ENCODE data around the gene NLRC5.
A peak's percentile ranks its signal among the peaks of the same experiment; 100 is the strongest.
"Not testable (repeated sequence)": the region's sequence is repeated elsewhere in the genome, so short reads cannot be mapped to it uniquely, and the experiment has no call there.

NLRC5 gene

DNA sequence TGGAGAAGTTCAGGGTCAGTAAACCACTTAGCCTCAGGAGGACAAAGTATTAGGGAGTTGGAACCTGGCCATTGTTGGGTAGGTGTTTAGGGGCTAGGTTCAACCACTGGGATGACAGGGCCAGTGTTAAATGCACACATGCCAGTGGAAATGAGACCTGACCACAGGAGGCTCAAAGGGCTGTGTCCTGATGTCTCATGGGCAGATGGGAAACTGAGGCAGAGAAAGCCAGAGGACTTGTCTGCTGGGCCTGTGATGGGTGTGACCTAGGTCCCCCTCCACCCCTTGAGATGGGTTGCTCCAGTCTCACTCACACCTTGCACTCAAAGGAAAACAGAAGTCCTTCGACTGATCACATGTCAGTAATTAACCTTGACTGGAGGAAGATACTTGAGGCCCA lies 119.1 kb downstream of the NLRC5 start:
- DNase-seq, result no peak

GRCh38 chr16:57109259-57110105 lies 120.1 kb downstream of the NLRC5 start:
- not testable (repeated sequence) for DNase-seq

- no peak for DNase-seq
Observed at GRCh38 chr16:57110937-57111336, 121.6 kb downstream of the NLRC5 start.

- no peak for DNase-seq
Observed at GRCh38 chr16:57111420-57111819, 122.1 kb downstream of the NLRC5 start.

GRCh38 chr16:57112403-57113041 lies 123.2 kb downstream of the NLRC5 start:
- no peak for DNase-seq

GRCh38 chr16:57113042-57113453 lies 123.7 kb downstream of the NLRC5 start:
- no peak for DNase-seq

GRCh38 chr16:57113664-57114063 lies 124.3 kb downstream of the NLRC5 start:
- DNase-seq, result no peak

- DNase-seq, result no peak
Observed at GRCh38 chr16:57115168-57115513, 125.8 kb downstream of the NLRC5 start.

DNA sequence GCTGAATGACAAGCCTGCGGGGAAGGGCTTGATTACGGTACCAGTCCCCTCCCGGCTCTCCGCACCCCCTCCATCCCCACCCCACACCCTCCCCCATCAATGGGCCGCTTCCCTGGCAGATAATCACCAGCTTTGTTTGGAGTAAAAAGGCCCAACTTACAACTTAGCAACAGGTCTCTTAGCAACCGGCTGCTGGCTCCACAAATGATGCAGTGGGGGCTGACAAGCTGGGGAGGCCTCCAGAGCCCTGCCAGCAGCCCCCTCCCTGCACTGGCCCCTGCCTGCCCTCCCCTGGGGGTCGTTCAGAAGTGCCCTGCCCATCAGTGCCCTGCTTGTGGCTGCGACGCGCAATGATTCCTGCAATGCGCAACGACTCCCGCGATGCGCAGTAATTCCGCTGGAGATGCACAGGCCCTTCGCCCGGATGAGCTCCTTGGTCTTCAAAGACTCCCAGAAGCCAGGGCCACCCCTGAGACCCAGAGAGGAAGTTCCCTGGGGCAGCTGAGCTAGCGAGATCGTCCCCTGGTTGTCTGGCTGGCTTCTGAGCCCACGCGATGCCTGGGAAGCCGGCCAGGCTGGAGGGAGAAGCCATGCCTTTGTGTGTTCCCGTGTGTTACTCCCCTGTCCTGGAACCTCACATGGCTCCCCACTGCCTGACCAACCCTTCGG lies 126.3 kb downstream of the NLRC5 start:
- DNase-seq, result no peak

GRCh38 chr16:57118461-57119084 lies 129.2 kb downstream of the NLRC5 start:
- DNase-seq, result no peak

GRCh38 chr16:57123216-57123973 lies 134.0 kb downstream of the NLRC5 start:
- DNase-seq, result no peak

- no peak for DNase-seq
Observed at GRCh38 chr16:57123974-57124674, 134.8 kb downstream of the NLRC5 start.

DNA sequence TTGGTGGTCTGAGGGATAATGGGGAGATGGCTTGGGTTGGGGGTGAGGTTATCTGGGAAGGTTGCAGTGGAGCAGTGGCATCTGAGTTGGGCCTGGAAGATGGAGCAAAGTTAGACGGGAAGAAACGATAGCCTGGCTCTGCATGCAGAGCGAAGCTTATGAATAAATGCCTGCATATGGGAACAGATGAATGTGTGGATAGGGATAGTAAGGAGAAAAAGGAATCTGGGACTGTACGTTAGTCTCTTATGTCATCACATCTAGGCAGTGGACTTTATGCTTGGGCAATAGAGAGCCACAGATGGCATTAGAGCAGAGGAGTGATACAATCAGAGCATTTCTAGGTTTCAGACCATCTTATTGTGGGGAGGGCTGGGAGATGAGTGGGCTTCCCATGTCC lies 136.0 kb downstream of the NLRC5 start:
- no peak for DNase-seq

DNA sequence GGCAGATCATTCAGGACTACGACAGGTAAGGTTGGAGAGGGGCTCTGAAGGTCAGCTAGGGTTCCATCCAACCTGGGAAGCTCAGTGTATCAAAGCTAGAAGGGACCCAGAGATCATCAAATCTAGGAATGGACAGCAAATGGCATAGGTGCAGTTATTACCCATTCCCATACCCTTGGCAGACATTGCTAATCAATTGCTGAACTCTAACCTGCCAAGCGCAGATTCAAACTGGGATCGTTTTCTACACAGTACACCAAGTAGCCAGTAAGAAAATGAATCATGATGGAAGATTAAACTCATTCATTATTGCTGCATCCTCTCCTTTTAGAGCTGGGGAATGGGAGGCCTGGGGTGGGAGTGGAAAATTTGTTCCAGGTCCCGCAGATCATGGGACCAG lies 136.6 kb downstream of the NLRC5 start:
- no peak for DNase-seq

DNA sequence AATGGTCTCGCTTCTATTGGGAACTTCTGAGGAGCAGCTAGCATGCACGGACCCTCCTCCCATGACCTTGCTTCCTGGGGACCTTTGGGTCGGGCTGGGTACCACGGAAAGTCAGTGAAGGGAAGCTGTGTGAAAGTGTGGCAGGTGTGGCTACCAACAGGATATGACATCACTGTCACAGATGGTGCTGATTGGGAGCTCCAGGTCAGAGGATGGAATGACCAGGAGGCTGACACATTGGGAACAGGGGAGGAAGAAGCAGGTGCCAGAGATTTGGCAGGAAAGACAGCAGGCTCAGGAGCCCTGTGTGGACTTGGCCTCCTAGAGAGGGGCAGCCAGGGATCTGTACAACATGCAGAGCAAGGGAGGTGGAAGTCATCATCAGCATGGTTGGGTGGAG lies 137.1 kb downstream of the NLRC5 start:
- DNase-seq, result no peak

- DNase-seq, result no peak
Observed at GRCh38 chr16:57127037-57127763, 137.8 kb downstream of the NLRC5 start.

- no peak for DNase-seq
Observed at GRCh38 chr16:57127836-57128235, 138.5 kb downstream of the NLRC5 start.

- DNase-seq, result peak; percentile 44
Observed at GRCh38 chr16:57128771-57129389, 139.5 kb downstream of the NLRC5 start.

DNA sequence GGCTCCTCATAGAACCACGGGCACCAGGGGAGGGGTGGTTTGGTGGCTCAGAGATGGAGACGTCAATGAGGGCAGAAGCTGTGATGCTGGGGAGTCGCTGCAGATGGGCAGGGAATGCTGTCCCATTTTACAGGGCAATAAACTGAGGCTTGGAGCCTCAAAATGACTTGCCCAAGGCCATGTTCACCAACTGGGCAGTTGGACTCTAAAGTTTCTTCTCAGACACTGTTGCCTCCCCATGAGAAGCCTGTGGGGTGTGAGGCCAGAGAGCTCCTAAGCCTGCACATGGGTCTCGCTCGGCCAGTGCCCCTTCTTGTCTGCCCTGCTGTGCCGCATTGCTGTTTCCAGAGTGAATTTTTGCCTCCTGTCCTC lies 141.6 kb downstream of the NLRC5 start:
- DNase-seq, result no peak

DNA sequence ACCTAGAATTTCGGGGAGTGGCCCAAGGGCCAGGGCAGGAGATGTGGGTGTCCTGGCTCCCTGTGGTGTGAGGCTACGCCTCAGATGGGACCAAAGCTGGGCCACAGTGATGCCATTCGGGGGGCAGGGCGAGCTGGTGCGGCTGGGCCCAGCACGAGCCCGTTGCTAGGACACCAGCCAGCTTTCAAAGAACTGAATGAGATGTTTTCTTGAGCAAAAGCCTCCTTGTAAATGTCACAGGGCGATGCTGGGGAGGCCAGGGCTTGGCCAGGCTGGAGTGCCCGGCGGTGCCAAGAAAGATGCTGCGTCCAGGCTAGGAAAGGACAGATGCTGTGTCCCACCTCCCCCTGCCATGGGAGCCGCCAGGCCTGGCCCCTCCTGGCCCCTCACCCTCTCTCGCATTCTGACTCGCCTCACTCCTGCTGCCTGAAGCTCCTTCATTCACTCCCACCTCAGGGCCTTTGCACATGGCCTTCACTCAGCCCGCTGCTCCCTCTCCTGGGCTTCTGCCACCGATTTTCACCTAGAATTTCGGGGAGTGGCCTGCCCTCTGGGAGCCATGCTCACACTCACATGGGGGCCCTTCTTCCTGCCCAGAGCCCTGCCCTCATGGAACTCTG lies 142.1 kb downstream of the NLRC5 start:
- no peak for DNase-seq

DNA sequence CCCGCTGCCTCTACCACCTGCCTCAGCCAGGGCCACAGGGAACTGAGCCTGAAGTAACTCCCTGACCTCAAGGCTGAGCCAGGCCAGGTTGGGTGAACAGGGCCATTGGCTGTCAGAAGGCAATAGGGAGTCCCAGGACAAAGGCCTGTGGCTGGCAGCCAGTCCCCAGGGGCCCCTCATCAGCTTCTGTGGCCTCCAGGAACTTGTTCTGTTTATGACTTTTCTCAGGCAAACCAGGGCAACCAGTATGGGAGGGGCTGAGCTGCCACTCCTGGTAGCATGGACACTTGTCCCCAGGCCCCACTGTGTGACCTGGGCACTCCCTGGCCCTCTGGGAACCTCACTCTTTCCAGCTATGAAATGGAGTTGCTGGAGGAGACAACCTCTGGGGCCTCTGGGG lies 143.1 kb downstream of the NLRC5 start:
- no peak for DNase-seq
